ENCODE results near the gene WDR43.

DNA sequence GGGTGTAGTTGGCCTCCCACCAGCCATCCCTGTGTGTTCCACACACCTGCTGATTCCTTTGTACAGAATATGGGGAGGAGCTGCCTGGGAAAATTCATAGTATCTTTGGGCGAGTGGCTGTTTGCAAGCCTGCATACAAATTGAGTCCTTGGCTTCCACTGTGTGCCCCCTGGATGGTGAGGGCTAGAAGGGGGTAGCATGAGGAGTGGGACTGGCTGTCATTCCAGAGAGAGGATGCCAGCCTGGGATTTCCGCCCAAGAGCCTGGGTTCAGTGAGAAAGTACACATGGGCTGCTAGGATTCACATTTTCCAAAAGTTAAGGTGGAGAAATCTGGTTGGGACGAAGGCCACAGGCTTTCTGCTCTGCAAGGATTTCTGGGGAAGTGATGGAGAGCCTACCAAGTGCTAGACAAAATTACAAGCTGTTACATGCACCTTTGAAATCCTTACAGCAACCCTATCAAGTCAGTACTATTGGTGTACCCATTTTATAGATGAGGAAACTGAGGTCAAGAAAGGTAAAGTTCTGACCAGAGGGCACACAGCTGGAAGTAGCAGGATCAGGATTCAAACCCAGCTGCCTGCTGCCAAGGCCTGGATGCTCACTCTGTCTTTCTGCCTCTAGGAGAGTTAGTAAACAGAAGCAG lies 86.0 kb downstream of the WDR43 start:
- TF ChIP-seq CREB1 (CRISPR knock-in tag; IDR thresholded peaks at IDR 0.05), result no peak
- TF ChIP-seq ETV6 (CRISPR knock-in tag; IDR thresholded peaks at IDR 0.05), result no peak
- TF ChIP-seq, protein P1, sequence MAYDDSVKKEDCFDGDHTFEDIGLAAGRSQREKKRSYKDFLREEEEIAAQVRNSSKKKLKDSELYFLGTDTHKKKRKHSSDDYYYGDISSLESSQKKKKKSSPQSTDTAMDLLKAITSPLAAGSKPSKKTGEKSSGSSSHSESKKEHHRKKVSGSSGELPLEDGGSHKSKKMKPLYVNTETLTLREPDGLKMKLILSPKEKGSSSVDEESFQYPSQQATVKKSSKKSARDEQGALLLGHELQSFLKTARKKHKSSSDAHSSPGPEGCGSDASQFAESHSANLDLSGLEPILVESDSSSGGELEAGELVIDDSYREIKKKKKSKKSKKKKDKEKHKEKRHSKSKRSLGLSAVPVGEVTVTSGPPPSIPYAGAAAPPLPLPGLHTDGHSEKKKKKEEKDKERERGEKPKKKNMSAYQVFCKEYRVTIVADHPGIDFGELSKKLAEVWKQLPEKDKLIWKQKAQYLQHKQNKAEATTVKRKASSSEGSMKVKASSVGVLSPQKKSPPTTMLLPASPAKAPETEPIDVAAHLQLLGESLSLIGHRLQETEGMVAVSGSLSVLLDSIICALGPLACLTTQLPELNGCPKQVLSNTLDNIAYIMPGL (CRISPR knock-in tag; IDR thresholded peaks at IDR 0.05), result no peak
- TF ChIP-seq, protein P2, sequence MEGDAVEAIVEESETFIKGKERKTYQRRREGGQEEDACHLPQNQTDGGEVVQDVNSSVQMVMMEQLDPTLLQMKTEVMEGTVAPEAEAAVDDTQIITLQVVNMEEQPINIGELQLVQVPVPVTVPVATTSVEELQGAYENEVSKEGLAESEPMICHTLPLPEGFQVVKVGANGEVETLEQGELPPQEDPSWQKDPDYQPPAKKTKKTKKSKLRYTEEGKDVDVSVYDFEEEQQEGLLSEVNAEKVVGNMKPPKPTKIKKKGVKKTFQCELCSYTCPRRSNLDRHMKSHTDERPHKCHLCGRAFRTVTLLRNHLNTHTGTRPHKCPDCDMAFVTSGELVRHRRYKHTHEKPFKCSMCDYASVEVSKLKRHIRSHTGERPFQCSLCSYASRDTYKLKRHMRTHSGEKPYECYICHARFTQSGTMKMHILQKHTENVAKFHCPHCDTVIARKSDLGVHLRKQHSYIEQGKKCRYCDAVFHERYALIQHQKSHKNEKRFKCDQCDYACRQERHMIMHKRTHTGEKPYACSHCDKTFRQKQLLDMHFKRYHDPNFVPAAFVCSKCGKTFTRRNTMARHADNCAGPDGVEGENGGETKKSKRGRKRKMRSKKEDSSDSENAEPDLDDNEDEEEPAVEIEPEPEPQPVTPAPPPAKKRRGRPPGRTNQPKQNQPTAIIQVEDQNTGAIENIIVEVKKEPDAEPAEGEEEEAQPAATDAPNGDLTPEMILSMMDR (IDR thresholded peaks at IDR 0.05), result no peak
- TF ChIP-seq, protein P3, sequence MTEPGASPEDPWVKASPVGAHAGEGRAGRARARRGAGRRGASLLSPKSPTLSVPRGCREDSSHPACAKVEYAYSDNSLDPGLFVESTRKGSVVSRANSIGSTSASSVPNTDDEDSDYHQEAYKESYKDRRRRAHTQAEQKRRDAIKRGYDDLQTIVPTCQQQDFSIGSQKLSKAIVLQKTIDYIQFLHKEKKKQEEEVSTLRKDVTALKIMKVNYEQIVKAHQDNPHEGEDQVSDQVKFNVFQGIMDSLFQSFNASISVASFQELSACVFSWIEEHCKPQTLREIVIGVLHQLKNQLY (CRISPR knock-in tag; IDR thresholded peaks at IDR 0.05), result no peak
- peak; percentile 73 for TF ChIP-seq GTF2I (CRISPR knock-in tag; conservative IDR thresholded peaks at IDR 0.05)
- TF ChIP-seq IRF2 (CRISPR knock-in tag; IDR thresholded peaks at IDR 0.05; ENCODE audit: borderline replicate concordance, low read depth), result no peak
- TF ChIP-seq, protein P4, sequence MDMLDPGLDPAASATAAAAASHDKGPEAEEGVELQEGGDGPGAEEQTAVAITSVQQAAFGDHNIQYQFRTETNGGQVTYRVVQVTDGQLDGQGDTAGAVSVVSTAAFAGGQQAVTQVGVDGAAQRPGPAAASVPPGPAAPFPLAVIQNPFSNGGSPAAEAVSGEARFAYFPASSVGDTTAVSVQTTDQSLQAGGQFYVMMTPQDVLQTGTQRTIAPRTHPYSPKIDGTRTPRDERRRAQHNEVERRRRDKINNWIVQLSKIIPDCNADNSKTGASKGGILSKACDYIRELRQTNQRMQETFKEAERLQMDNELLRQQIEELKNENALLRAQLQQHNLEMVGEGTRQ (CRISPR knock-in tag; IDR thresholded peaks at IDR 0.05), result no peak
- TF ChIP-seq, protein P5, sequence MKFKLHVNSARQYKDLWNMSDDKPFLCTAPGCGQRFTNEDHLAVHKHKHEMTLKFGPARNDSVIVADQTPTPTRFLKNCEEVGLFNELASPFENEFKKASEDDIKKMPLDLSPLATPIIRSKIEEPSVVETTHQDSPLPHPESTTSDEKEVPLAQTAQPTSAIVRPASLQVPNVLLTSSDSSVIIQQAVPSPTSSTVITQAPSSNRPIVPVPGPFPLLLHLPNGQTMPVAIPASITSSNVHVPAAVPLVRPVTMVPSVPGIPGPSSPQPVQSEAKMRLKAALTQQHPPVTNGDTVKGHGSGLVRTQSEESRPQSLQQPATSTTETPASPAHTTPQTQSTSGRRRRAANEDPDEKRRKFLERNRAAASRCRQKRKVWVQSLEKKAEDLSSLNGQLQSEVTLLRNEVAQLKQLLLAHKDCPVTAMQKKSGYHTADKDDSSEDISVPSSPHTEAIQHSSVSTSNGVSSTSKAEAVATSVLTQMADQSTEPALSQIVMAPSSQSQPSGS (CRISPR knock-in tag; IDR thresholded peaks at IDR 0.05; ENCODE audit: borderline replicate concordance, low read depth), result no peak
- TF ChIP-seq, protein P6, sequence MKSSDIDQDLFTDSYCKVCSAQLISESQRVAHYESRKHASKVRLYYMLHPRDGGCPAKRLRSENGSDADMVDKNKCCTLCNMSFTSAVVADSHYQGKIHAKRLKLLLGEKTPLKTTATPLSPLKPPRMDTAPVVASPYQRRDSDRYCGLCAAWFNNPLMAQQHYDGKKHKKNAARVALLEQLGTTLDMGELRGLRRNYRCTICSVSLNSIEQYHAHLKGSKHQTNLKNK (CRISPR knock-in tag; IDR thresholded peaks at IDR 0.05), result no peak
- TF ChIP-seq NR1H2 (CRISPR knock-in tag; IDR thresholded peaks at IDR 0.05), result no peak

Measured in WTC11 (cell line).